Ascending aorta (tissue), 2 donors: ENCODE results near the gene LANCL2. TPM values are rescaled to one million over a fixed set of nuclear protein-coding genes. Genes with fewer than 3 reads are reported as not detected.

Source experiments
- DNase-seq, 2 donors: peaks; one replicate each; pipeline ENCODE4 v3.0.0-alpha.2; 2019; ENCODE audit warnings: low spot score in 2 of 2
- H3K27ac ChIP-seq, 2 donors: fragments of 200-600 bp; sonication (generic); one replicate each; pipeline ENCODE4 v1.5.1; 2016 to 2017; ENCODE audit warnings: mild to moderate bottlenecking in 1 of 2
- H3K27me3 ChIP-seq: fragments of 200-600 bp; sonication (generic); one replicate; pipeline ENCODE4 v1.5.1; 2017
- H3K36me3 ChIP-seq, 2 donors: fragments of 200-600 bp; sonication (generic); one replicate each; pipeline ENCODE4 v1.5.1; 2016
- H3K4me1 ChIP-seq, 2 donors: fragments of 200-600 bp; sonication (generic); one replicate each; pipeline ENCODE4 v1.5.1; 2016 to 2017; ENCODE audit warnings: mild to moderate bottlenecking in 1 of 2
- H3K4me3 ChIP-seq, 2 donors: fragments of 200-600 bp; sonication (generic); one replicate each; pipeline ENCODE4 v1.5.1; 2016 to 2017; ENCODE audit warnings: mild to moderate bottlenecking in 1 of 2
- H3K9me3 ChIP-seq, 2 donors: fragments of 200-600 bp; sonication (generic); one replicate each; pipeline ENCODE4 v1.5.1; 2016
- CTCF ChIP-seq, 3 experiments: fragments of 200-600 bp in 2 of 3; fragments of 450-650 bp in 1 of 3; sonication (generic) in 2 of 3; IDR thresholded peaks; one replicate each; pipeline ENCODE4 v1.5.1; 2016 to 2019; ENCODE audit warnings: antibody characterized with exemption in 3 of 3, mild to moderate bottlenecking in 1 of 3, moderate library complexity in 1 of 3
- intact Hi-C: fragments of 100-400 bp; cut with DNase I; formaldehyde crosslinking; loops from one replicate; pipeline ENCODE4 v1.15.1; 2023
- total RNA-seq: library from RNA; depleted of rRNA; stranded (reverse); fragments of >200 nt; gene quantifications from one replicate; pipeline ENCODE4 v1.1.0, GENCODE V29; 2016

Gene LANCL2
- total RNA-seq, 1 donor from 2014 or later: 12.9 TPM

- no peak for TF ChIP-seq CTCF (IDR thresholded peaks at IDR 0.05)
- H3K4me3 ChIP-seq: no peak overlapping the region
- DNase-seq: no peak
- no peaks in the 10 kb centered on the region for H3K9me3 ChIP-seq
- H3K27me3 ChIP-seq: no peaks in the 10 kb centered on the region
- H3K27ac ChIP-seq: no peak overlapping the region
- peaks cover 2 to 11% of the 10 kb centered on the region in 2 donors for H3K36me3 ChIP-seq
- H3K4me1 ChIP-seq: no peaks in the 10 kb centered on the region
- intact Hi-C loops: no loop called here
Observed at GRCh38 chr7:55405856-55406541, 40.9 kb downstream of the LANCL2 start.

- TF ChIP-seq CTCF (IDR thresholded peaks at IDR 0.05): no peak
- Histone ChIP-seq H3K4me3 (no peak overlapping the region), H3K36me3 (peaks cover 2 to 8% of the 10 kb centered on the region in 2 donors), H3K4me1 (no peaks in the 10 kb centered on the region), H3K9me3 (no peaks in the 10 kb centered on the region), H3K27ac (no peak overlapping the region), H3K27me3 (no peaks in the 10 kb centered on the region)
- DNase-seq: no peak
- intact Hi-C loops: no loop called here
Observed at GRCh38 chr7:55409482-55410225, 44.5 kb downstream of the LANCL2 start.

GRCh38 chr7:55410667-55411239 is 45.6 kb downstream of the LANCL2 start:
- intact Hi-C loops: no loop called here

GRCh38 chr7:55411844-55412243 is 46.7 kb downstream of the LANCL2 start:
- no peaks in the 10 kb centered on the region for H3K9me3 ChIP-seq
- no peaks in the 10 kb centered on the region for H3K4me1 ChIP-seq
- no peak for TF ChIP-seq CTCF (IDR thresholded peaks at IDR 0.05)
- DNase-seq: no peak
- H3K36me3 ChIP-seq: peaks cover 0 to 2% of the 10 kb centered on the region in 2 donors
- no peak overlapping the region for H3K4me3 ChIP-seq
- no peaks in the 10 kb centered on the region for H3K27me3 ChIP-seq
- intact Hi-C loops: no loop called here
- no peak overlapping the region for H3K27ac ChIP-seq

More at GRCh38 chr7:55410667-55411239, 45.6 kb downstream of the LANCL2 start:
- no peak for DNase-seq
- Histone ChIP-seq H3K4me3 (no peak overlapping the region), H3K4me1 (no peaks in the 10 kb centered on the region), H3K9me3 (no peaks in the 10 kb centered on the region), H3K27me3 (no peaks in the 10 kb centered on the region), H3K27ac (no peak overlapping the region), H3K36me3 (peaks cover 2 to 8% of the 10 kb centered on the region in 2 donors)
- no peak for TF ChIP-seq CTCF (IDR thresholded peaks at IDR 0.05)

GRCh38 chr7:55413442-55413841 is 48.3 kb downstream of the LANCL2 start:
- Histone ChIP-seq H3K36me3 (no peaks in the 10 kb centered on the region), H3K27me3 (no peaks in the 10 kb centered on the region), H3K27ac (no peak overlapping the region), H3K4me3 (no peak overlapping the region), H3K9me3 (no peaks in the 10 kb centered on the region), H3K4me1 (no peaks in the 10 kb centered on the region)
- intact Hi-C loops: no loop called here
- DNase-seq: no peak
- TF ChIP-seq CTCF (IDR thresholded peaks at IDR 0.05): no peak
